ENCODE data around the gene KIF23. TPM values are rescaled to one million over a fixed set of nuclear protein-coding genes. Genes with fewer than 3 reads are reported as not detected.

KIF23 gene
- total RNA-seq, 4 donors from 2014 or later = 0.47 to 0.81 TPM; not detected in 2

- TF ChIP-seq CTCF (IDR thresholded peaks at IDR 0.05 in 4 of 5, conservative IDR thresholded peaks at IDR 0.05 in 1 of 5) (no peak), POLR2A (IDR thresholded peaks at IDR 0.05) (no peak)
- no peak for ATAC-seq
These were observed 1.4 kb upstream of the KIF23 start for GRCh38 chr15:69412701-69413100.

GRCh38 chr15:69414701-69415167, 585 bp downstream of the KIF23 start:
- intact Hi-C loops (cut with DNase I; ENCODE audit: low total_unique reads) = loop anchor here (1.0 kb wide), 1 partner anchor 254 kb away; the partner anchor contains the start of gene GLCE
- DNase-seq = no peak
- Histone ChIP-seq H3K9me3 (no peaks in the 10 kb centered on the region), H3K4me3 (peak overlapping the region; percentile 69 to 91 (median 80)), H3K4me1 (peaks cover 9 to 10% of the 10 kb centered on the region in 2 donors), H3K27ac (no peak overlapping the region), H3K27me3 (peaks cover 0 to 8% (median 2%) of the 10 kb centered on the region in 3 donors), H3K36me3 (no peaks in the 10 kb centered on the region)
- in situ Hi-C loops (cut with MboI; ENCODE audit: low sequenced_read_pairs in 4 of 4) = no loop called here
- ATAC-seq = peak; percentile 7 to 16
- no peak for TF ChIP-seq CTCF (IDR thresholded peaks at IDR 0.05 in 4 of 5, conservative IDR thresholded peaks at IDR 0.05 in 1 of 5)
- no peak for TF ChIP-seq POLR2A (IDR thresholded peaks at IDR 0.05)

More at GRCh38 chr15:69412701-69413100, 1.4 kb upstream of the KIF23 start:
- DNase-seq = no peak
- H3K4me3 ChIP-seq = no peak overlapping the region
- in situ Hi-C loops (cut with MboI; ENCODE audit: low sequenced_read_pairs in 4 of 4) (no loop called here), intact Hi-C loops (cut with DNase I; ENCODE audit: low total_unique reads) (no loop called here)
- H3K9me3 ChIP-seq = no peaks in the 10 kb centered on the region
- no peaks in the 10 kb centered on the region for H3K36me3 ChIP-seq
- H3K4me1 ChIP-seq = peaks cover 9 to 10% of the 10 kb centered on the region in 2 donors
- H3K27me3 ChIP-seq = peaks cover 0 to 8% (median 2%) of the 10 kb centered on the region in 3 donors
- no peak overlapping the region for H3K27ac ChIP-seq

GRCh38 chr15:69415381-69415780, 1.2 kb downstream of the KIF23 start:
- peaks cover 0 to 8% (median 2%) of the 10 kb centered on the region in 3 donors for H3K27me3 ChIP-seq
- TF ChIP-seq POLR2A (IDR thresholded peaks at IDR 0.05) (no peak), CTCF (IDR thresholded peaks at IDR 0.05 in 4 of 5, conservative IDR thresholded peaks at IDR 0.05 in 1 of 5) (no peak)
- H3K4me3 ChIP-seq = no peak overlapping the region
- no peaks in the 10 kb centered on the region for H3K36me3 ChIP-seq
- no peak overlapping the region for H3K27ac ChIP-seq
- in situ Hi-C loops (cut with MboI; ENCODE audit: low sequenced_read_pairs in 4 of 4) = no loop called here
- no peak for ATAC-seq
- peaks cover 9 to 10% of the 10 kb centered on the region in 2 donors for H3K4me1 ChIP-seq
- intact Hi-C loops (cut with DNase I; ENCODE audit: low total_unique reads) = no loop called here
- no peaks in the 10 kb centered on the region for H3K9me3 ChIP-seq
- no peak for DNase-seq

DNA sequence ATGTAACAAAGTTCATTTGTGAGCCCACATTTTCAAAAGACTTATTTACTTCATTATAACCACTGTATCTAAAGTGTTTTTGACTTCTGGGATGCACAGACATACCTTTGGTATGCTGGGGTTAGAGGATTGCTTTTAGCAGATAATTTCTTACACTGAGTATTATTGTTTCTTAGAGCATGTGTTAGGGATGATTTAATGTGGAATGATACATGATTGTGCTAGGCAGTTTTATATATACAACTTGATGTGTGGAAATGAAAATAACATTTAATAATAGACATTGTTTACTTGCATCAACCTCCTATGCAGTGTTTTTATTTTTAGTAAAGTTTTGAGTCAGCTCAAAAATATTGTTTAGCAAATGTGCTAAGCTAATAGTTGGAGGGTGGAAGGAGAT, 3.4 kb downstream of the KIF23 start:
- TF ChIP-seq CTCF (IDR thresholded peaks at IDR 0.05 in 4 of 5, conservative IDR thresholded peaks at IDR 0.05 in 1 of 5) = no peak
- no peak for TF ChIP-seq POLR2A (IDR thresholded peaks at IDR 0.05)
- no peaks in the 10 kb centered on the region for H3K9me3 ChIP-seq
- peaks cover 0 to 8% (median 2%) of the 10 kb centered on the region in 3 donors for H3K27me3 ChIP-seq
- no peak for ATAC-seq
- intact Hi-C loops (cut with DNase I; ENCODE audit: low total_unique reads) = no loop called here
- H3K27ac ChIP-seq = no peak overlapping the region
- H3K4me3 ChIP-seq = no peak overlapping the region
- in situ Hi-C loops (cut with MboI; ENCODE audit: low sequenced_read_pairs in 4 of 4) = no loop called here
- peaks cover 9 to 10% of the 10 kb centered on the region in 2 donors for H3K4me1 ChIP-seq
- no peak for DNase-seq
- no peaks in the 10 kb centered on the region for H3K36me3 ChIP-seq

DNA sequence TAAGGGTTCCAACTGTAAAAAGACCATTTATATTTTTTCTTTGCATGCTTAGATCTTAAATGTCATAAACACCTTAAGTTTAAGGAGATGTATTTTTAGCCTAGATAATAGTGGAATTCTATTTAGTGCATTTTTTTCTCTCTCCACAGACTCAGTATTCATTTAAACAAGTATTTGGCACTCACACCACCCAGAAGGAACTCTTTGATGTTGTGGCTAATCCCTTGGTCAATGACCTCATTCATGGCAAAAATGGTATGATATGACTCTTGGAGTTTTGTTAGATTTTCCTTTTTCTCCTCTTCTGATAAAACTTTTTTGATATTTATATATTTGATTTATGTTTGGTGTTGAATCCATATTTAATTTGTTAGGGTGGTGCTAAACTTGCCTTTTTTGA, 7.3 kb downstream of the KIF23 start:
- intact Hi-C loops (cut with DNase I; ENCODE audit: low total_unique reads) = no loop called here
- Histone ChIP-seq H3K27ac (no peak overlapping the region), H3K27me3 (no peaks in the 10 kb centered on the region), H3K36me3 (no peaks in the 10 kb centered on the region), H3K4me3 (no peak overlapping the region), H3K4me1 (no peaks in the 10 kb centered on the region), H3K9me3 (no peaks in the 10 kb centered on the region)
- DNase-seq (no peak), ATAC-seq (no peak)
- no peak for TF ChIP-seq POLR2A (IDR thresholded peaks at IDR 0.05)
- no peak for TF ChIP-seq CTCF (IDR thresholded peaks at IDR 0.05 in 4 of 5, conservative IDR thresholded peaks at IDR 0.05 in 1 of 5)
- in situ Hi-C loops (cut with MboI; ENCODE audit: low sequenced_read_pairs in 4 of 4) = no loop called here

All from gastrocnemius medialis (tissue), 4 donors.